HG02642 (cell line): Measurements from ENCODE around the gene SIX5.

Source experiments
- ATAC-seq: cut with Tn5 transposase; IDR thresholded peaks from one replicate; pipeline ENCODE4 v1.9.1; 2021; ENCODE audit warnings: mild to moderate bottlenecking; ENCODE audit not compliant: unreplicated experiment, poor library complexity

The SIX5 gene

GRCh38 chr19:45793876-45794275, 24.8 kb upstream of the SIX5 start:
- no peak for ATAC-seq

DNA sequence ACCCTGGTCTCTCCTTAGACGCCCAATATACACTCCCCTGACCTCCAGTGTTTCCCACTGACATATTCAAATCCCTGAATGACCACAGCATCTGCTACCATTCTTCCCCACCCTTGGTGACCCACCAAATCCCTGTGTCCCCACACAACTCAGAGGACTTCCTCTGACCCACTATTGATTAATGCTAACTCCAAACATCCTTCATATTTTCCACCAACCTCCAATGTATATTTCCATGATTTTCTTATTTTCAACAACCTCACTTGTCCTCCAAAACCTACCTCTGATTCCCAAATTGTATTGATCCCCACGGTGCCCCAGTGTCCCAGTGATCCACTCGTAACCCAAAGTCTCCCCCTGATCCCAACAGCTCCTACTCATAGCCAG, 24.1 kb upstream of the SIX5 start:
- no peak for ATAC-seq

DNA sequence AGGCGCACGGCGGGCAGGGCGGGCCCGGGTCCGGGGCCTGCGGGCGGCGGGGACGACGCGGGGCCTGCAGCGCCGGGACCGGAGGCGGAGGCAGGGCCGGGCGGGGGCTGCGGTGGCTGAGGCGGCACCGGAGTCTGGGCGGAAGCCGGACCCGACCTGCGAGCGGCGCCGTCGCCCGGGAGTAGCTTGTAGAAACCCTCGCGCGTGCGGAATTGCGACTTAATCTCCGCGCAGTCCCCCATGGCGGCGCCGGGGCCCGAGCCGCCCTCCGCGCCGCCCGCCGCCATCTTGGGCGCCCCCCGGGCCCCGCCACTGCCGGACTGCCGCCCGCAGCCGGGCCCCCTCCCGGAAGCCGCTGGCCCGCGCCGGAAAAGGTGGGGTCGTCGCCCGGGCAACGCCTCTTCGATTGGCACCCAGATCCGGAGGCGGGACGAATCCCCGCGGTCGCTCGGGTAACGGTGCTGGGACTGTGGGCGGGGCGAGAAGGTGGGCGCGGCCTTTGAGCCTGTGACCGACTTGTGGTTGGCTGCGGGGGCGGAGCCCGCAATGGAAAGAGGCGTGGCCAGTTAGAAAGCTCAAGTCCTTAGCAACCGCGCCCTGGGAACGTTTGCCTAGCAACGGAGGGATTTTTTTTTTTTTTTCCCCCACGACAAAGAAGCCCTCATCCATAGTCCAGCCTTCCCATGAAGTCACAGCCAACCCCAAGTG, 23.6 kb upstream of the SIX5 start, which contains the start of gene DMWD:
DMWD (minus strand) TSS at position 376 of the 708 bp plus-strand sequence; CDS start at position 287, 89 bp downstream.
- peak; percentile 92 for ATAC-seq

DNA sequence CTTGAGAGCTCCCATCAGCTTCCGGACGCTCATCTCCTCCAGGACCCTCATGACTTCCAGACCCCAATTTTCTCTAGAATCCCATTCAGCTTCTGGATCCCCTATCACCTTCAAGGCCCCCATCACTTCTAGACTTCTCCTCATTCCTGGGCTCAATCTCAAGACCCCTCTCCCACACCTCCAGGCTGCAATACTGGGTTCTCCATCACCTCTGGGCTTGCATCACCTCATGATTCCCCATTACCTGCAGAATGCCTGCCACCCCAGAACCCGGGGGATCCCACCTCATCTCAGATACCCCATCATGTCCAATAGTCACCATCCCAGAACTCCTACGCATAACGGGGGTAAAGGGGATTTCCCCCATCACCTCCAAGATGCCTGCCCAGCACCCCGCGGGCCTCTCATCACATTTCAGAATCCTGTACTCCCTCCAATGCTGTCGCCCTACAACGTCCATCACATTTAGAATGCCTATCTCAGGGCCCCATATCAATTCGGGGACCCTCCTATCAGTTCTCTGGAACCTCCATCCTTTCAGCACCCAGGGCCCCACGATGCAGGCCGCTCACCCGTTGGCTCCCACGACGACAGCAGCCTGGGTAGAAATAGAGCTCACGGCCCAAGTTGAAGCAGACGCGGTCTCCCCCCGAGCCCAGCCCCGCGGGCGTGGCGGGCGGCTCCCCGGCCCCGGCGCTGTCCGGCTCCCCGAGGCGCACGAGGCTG, 22.9 kb upstream of the SIX5 start:
- no peak for ATAC-seq

- ATAC-seq: no peak
Measured at GRCh38 chr19:45790942-45791341, 21.9 kb upstream of the SIX5 start.

- ATAC-seq: no peak
Measured at GRCh38 chr19:45789035-45789786, 20.2 kb upstream of the SIX5 start.

- ATAC-seq: no peak
Measured at GRCh38 chr19:45786533-45786894, 17.5 kb upstream of the SIX5 start.

DNA sequence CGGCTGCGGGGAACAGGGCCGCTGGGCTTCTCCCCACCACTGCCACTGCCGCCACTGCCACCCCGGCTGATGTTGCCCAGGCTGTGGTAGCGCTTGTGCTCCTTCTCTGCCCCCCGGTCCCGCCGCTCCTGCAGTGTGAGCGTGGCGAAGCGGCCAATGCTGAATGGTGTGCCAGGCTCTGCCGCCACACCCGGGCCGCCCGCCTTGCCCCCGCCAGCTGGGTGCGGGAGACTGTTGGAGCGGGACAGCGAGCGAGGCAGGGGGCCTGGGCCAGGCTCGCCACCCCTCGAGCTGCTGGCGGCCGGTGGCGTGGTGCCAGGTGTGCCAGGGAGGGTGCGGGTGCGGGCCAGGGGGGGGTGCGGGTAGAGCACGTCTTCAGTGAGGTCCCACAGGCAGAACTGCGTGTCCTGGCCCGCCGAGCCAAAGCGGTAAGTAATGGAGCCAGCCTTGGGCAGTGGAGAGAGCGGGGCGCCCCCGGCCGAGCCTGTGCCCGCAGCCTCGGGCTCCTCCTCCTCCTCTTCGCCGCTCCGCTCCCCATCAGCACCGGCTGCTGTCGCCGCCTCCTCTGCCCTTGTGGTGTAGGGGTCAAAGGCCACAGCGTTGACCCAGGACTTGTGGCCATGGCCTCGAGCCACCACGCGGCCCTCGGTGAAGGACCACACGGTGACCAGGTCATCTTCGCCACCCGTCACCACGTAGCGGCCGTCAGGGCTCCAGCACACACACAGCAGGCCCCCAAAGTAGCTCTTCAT, 16.9 kb upstream of the SIX5 start:
- no peak for ATAC-seq

GRCh38 chr19:45785097-45785496, 16.0 kb upstream of the SIX5 start:
- no peak for ATAC-seq

DNA sequence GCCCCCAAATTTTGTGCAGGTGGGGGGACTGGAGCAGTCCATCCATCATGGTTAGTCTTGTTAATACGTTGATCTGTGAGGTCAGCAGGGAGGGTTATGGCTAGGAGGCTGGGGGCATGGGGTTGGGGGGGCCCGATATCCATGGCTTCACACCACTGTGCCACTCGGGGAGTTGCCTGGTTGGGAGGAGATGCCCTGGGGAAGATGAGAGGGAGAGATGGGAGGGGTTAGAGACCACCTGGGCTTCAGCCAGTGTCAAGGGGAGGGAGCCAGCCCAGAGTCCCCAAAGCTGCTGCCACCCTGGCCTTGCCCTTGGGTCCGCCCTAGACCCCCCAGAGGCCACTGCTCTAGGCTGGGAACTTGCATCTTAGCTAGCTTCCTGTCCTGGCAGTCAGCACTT, 15.0 kb upstream of the SIX5 start:
- no peak for ATAC-seq

DNA sequence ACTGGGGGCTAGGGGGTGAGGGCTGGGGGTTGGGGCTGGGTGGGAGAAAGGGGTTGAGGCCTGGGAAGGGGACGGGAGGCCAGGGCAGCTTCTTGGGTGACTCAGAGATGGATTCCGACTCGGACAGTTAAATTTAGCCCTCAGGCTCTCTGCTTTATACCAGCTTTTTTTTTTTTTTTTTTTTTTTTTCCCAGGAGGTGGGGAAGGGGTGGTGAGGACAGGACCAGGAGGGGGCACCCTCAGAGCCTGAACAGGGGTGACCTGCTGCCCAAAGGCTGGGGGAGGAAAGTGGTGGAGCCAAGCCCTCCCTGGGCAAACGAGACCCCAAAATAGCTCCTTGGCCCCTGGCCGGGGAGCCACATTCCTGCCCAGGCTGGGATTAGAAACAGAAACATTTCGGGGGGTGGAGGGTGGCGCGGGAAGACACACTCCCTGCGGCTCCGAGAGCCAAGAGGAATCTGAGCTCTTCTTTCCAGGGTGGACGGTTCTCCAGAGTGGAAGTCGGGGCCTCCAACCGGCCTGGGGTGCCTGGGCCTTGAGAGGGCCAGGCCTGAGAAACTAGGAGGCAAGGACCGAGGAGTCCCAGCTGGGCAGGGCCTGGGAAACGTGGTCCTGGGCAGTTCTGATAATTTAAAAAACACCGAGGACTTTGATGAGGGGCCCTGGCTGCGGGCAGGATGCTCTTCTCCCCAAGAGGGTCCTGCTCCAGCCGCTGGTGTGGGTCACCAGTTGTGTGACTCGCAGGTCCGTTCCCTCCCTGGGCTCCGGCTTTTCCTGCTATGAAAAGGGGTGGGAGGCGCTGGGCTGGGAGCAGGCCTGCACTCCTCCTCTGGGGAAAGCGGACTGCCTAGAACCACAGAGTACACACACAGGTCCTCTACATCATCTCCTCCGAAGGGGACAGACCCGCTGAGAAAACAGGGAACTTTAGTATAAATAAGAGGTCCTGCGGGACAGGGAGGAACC, 14.1 kb upstream of the SIX5 start:
- no peak for ATAC-seq

- no peak for ATAC-seq
Measured at GRCh38 chr19:45782162-45782691, 13.2 kb upstream of the SIX5 start, which contains the start of gene DMPK. Gene DMPK (minus strand): TSS chr19:45782490. CDS start chr19:45782352, 138 bp downstream.

GRCh38 chr19:45781214-45782161, 12.4 kb upstream of the SIX5 start:
- no peak for ATAC-seq

DNA sequence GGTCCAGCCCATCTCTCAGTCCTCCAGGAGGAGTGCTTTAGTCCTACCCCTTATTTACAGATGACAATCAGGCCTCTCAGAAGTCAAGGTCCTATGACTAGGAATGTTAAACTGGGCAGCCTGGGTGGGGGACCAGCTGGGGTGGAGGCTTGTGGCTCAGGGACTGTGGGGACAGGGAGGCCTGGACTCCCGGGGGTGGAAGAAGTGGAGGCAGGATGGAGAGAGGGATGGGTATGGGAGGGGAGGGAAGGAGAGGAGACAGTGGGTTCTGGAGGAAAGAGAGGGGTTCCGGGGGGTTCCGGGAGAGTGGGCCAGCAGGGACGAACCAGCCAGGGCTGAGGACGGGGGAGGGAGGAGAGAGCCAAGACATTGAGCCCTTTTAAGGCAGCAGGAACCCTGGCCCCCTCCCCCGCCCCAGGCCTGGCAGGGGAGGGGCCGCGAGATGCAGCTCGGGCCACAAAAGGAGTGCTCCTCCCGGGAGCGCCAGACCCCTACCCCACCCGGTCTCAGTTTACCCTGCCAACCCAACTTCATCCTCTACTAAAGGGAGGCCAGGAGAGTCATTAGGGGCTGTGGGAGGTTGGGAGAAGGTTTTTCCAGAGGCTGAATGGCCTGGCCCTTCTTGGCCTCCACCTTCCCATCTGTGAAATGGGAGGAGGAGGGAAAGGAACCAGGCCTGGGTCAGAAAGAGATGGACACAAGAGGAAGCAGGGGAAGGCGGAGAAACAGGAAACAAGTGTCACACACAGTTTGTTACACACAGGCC, 11.6 kb upstream of the SIX5 start:
- ATAC-seq: no peak

DNA sequence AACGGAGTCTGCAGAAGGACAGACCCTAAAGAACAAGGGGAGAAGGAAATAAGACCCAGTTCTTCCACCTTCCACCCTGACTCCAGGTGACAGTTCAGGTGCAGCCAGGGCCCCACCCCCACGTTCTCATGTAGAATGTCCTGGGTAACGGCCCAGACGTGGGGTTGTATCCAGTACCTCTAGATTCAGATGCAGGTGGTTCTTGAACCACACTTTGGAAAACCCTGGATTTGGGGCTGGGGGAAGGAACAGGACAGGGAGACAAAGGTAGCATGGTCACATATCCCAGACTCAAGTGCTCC, 11.0 kb upstream of the SIX5 start:
- ATAC-seq: no peak

GRCh38 chr19:45779231-45780145, 10.4 kb upstream of the SIX5 start:
- peak; percentile 77 for ATAC-seq
